ENCODE results near the gene RNF145. TPM values are rescaled to one million over a fixed set of nuclear protein-coding genes. Genes with fewer than 3 reads are reported as not detected.
A peak's percentile ranks its signal among the peaks of the same experiment; 100 is the strongest.

RNF145 gene
- total and polyA plus RNA-seq, 8 donors = 7.0 to 96.9 (median 45.8) TPM

DNA sequence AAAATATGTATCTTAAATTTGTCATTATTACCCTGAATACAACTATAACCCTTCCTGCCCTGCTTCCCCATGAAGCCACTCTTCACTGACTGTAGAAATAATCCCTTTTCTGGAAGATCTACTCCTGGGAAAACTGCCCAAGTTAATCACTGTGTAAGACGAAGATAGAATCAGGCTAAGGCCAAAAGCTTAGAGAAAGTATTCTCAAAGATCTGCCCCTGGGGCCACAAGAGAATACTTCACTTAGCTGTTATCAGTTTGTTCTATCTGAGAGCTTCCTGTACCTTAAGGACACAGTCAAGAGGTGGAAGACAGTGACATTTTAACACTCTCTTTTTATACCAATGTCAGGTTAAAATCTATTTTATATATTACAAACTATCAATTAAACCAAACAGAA lies 33.8 kb downstream of the RNF145 start:
- Histone ChIP-seq H3K9me3 (no peaks in the 10 kb centered on the region), H3K36me3 (peaks cover 0 to 33% (median 19%) of the 10 kb centered on the region in 4 donors), H3K4me1 (peaks cover 0 to 67% (median 43%) of the 10 kb centered on the region in 4 donors), H3K4me3 (no peak overlapping the region), H3K27me3 (no peaks in the 10 kb centered on the region), H3K27ac (peak overlapping the region in 3 of 5 donors; percentile 1 to 55 (median 18))
- 6 to 26% (median 6%) methylated on average over 1 of the region's 1 CpG for WGBS, 5 donors
- TF ChIP-seq POLR2AphosphoS5 (IDR thresholded peaks at IDR 0.05) (no peak), EP300 (IDR thresholded peaks at IDR 0.05) (no peak), POLR2A (IDR thresholded peaks at IDR 0.05) (no peak)
- TF ChIP-seq, protein P1, sequence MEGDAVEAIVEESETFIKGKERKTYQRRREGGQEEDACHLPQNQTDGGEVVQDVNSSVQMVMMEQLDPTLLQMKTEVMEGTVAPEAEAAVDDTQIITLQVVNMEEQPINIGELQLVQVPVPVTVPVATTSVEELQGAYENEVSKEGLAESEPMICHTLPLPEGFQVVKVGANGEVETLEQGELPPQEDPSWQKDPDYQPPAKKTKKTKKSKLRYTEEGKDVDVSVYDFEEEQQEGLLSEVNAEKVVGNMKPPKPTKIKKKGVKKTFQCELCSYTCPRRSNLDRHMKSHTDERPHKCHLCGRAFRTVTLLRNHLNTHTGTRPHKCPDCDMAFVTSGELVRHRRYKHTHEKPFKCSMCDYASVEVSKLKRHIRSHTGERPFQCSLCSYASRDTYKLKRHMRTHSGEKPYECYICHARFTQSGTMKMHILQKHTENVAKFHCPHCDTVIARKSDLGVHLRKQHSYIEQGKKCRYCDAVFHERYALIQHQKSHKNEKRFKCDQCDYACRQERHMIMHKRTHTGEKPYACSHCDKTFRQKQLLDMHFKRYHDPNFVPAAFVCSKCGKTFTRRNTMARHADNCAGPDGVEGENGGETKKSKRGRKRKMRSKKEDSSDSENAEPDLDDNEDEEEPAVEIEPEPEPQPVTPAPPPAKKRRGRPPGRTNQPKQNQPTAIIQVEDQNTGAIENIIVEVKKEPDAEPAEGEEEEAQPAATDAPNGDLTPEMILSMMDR (IDR thresholded peaks at IDR 0.05) = no peak
- peak in 1 of 2 donors; percentile 25 for DNase-seq
- intact Hi-C loops (cut with DNase I; ENCODE audit: low total_unique reads) = no loop called here

DNA sequence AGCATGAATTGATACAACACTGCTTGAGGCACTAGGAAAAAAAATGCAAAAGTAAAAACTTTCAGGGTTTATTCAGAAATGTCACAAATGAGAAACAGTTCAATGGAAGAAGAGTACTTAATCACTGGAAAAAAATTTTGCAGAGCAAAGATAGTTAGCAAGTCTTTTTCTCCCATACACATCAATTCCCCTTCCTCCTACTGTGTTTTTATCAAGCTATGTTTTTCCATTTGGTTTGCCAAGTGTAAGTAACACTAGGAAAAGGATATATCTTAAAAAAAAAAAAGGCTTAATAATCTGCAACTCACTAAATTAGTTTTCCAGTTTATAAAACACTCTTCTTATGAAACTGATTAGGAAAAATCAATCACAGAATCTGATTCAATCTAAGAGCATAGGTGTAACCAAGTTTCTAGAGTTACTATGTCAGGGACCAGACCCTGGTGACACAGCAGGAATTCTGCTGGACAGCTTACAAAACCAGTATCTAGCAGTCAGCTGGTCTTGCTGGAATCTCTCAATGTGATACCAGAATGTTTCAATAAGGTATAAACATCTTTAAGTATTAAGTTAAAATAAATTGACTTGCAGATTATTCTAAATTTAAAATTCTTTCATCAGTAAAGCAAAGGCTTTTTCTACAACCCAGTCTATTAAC lies 34.7 kb downstream of the RNF145 start:
- Histone ChIP-seq H3K27ac (peak overlapping the region in 2 of 5 donors; percentile 18 to 55), H3K4me3 (no peak overlapping the region), H3K27me3 (no peaks in the 10 kb centered on the region), H3K36me3 (peaks cover 0 to 35% (median 19%) of the 10 kb centered on the region in 4 donors), H3K9me3 (no peaks in the 10 kb centered on the region), H3K4me1 (peaks cover 0 to 58% (median 37%) of the 10 kb centered on the region in 4 donors)
- intact Hi-C loops (cut with DNase I; ENCODE audit: low total_unique reads) = no loop called here
- DNase-seq = peak in 1 of 2 donors; percentile 8
- TF ChIP-seq POLR2AphosphoS5 (IDR thresholded peaks at IDR 0.05) (no peak), EP300 (IDR thresholded peaks at IDR 0.05) (no peak), POLR2A (IDR thresholded peaks at IDR 0.05) (no peak)
- TF ChIP-seq, protein P1 (IDR thresholded peaks at IDR 0.05) = no peak

DNA sequence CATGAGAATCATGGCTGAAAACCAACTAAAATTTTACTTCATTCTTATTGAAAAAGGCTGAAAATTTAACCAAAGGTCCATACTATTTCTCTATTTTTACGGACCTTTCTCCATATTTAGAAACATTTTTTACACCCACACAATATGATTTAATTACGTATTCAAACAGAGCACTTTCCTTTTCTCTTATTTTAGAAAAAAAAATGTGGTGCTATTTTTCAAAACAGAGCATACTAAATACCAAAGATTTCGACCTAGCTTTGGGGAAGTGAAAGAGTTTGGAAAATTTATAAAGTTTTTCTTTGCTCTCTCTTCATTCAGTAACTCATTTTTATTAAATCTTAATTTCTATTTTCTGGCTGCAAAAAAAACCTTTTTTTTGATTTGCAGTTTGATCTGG lies 38.1 kb downstream of the RNF145 start:
- Histone ChIP-seq H3K4me3 (no peak overlapping the region), H3K4me1 (peaks cover 0 to 27% (median 22%) of the 10 kb centered on the region in 4 donors), H3K9me3 (no peaks in the 10 kb centered on the region), H3K27ac (no peak overlapping the region), H3K27me3 (no peaks in the 10 kb centered on the region), H3K36me3 (peaks cover 0 to 65% (median 36%) of the 10 kb centered on the region in 4 donors)
- TF ChIP-seq POLR2A (IDR thresholded peaks at IDR 0.05) (no peak), EP300 (IDR thresholded peaks at IDR 0.05) (no peak), POLR2AphosphoS5 (IDR thresholded peaks at IDR 0.05) (no peak)
- TF ChIP-seq, protein P1 (IDR thresholded peaks at IDR 0.05) = no peak
- DNase-seq = no peak
- WGBS, 5 donors = 56 to 84% (median 77%) methylated on average over 3 of the region's 3 CpGs
- intact Hi-C loops (cut with DNase I; ENCODE audit: low total_unique reads) = no loop called here

DNA sequence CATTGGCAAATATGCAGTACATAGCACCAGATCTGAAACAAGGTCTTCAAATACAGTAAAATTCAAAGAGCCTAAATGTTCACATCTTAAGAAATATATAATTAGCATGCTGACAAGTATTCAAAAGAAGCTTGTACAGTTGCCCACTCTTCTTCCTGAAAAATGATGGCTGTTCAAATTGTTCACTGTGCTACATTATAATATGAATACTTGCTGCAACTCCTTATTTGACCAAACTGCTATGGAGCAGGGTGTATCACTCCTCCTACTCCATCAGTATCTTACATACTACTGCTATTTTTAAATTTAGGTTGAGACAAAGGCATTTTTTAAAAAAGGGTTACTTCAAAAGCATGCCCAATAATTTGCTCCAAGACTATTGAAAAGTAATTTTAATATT lies 39.3 kb downstream of the RNF145 start:
- Histone ChIP-seq H3K9me3 (no peaks in the 10 kb centered on the region), H3K27me3 (no peaks in the 10 kb centered on the region), H3K36me3 (peaks cover 0 to 69% (median 36%) of the 10 kb centered on the region in 4 donors), H3K4me1 (peaks cover 0 to 15% (median 12%) of the 10 kb centered on the region in 4 donors), H3K4me3 (no peak overlapping the region), H3K27ac (no peak overlapping the region)
- TF ChIP-seq, protein P1 (IDR thresholded peaks at IDR 0.05) = no peak
- TF ChIP-seq EP300 (IDR thresholded peaks at IDR 0.05) (no peak), POLR2A (IDR thresholded peaks at IDR 0.05) (no peak)
- intact Hi-C loops (cut with DNase I; ENCODE audit: low total_unique reads) = no loop called here
- no peak for DNase-seq
